H1 (cell line): ENCODE results near the gene MMAB. TPM values are rescaled to one million over a fixed set of nuclear protein-coding genes. Genes with fewer than 3 reads are reported as not detected.

Experiments used
- JUND ChIP-seq: IDR thresholded peaks from 2 replicates; pipeline ENCODE4 v1.6.1; 2011; ENCODE audit warnings: mild to moderate bottlenecking, improper control_type of control experiment, low read length
- TAF7 ChIP-seq: optimal IDR thresholded peaks from 2 replicates; pipeline ENCODE3; 2011; ENCODE audit warnings: low read depth, mild to moderate bottlenecking, inconsistent platforms, low read length, moderate library complexity, borderline replicate concordance
- polyA plus RNA-seq, 7 experiments: library from polyadenylated mRNA; depleted of rRNA in 3 of 7; stranded (reverse) in 5 of 7; unstranded in 2 of 7; fragments of >200 nt in 5 of 7; fragments of 200-250 nt in 2 of 7; gene quantifications; 1 replicate in 5 of 7; 2 replicates in 1 of 7; 4 replicates in 1 of 7; pipeline versions ENCODE4 v1.2.1 to v1.2.3, GENCODE V29; 2011 to 2013; ENCODE audit warnings: missing spikeins in 2 of 7, mixed read lengths in 2 of 7
- total RNA-seq: library from RNA; stranded (reverse); fragmentation: NEBNext Ultra II Directional; extraction: Animal tissue kit (Norgen Biotek cat#: 25700); gene quantifications from 2 replicates; pipeline ENCODE4 v1.2.1, GENCODE V29; 2021
- TF ChIP-seq, protein P1 (sequence below): IDR thresholded peaks from 2 replicates; pipeline ENCODE4 v1.6.1; 2012; ENCODE audit warnings: inconsistent platforms

MMAB gene
- total and polyA plus RNA-seq, 2 of the 8 experiments (the other 6 are each of a cell fraction or from before 2014, with no cell fraction given): 12.9 to 18.5 TPM

DNA sequence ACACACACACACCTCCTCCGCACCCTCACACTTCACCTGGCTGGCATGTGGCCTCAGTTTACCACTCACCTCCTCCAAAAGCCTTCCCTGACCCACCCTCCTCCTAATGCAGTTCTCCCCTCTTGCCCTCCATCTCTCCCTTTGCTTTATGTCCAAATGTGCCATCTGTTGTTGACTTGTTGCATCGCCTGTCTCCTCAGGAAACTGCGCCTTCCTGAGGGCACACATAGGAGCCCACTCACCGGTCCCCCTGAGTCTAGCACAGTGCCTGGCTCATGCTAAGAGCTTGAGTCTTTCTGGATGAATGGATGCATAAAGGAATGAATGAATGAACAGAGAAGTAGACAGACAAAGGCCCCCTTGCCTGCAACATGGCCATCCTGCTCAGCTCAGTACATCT is 34.3 kb upstream of the MMAB start (continued):
- TF ChIP-seq JUND: no peak
- TF ChIP-seq, protein P1, sequence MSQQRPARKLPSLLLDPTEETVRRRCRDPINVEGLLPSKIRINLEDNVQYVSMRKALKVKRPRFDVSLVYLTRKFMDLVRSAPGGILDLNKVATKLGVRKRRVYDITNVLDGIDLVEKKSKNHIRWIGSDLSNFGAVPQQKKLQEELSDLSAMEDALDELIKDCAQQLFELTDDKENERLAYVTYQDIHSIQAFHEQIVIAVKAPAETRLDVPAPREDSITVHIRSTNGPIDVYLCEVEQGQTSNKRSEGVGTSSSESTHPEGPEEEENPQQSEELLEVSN: no peak
- TF ChIP-seq TAF7: no peak
